HCT116 (cell line): ENCODE results near the gene DEF6.

ENCODE experiments used
- EGR1 ChIP-seq: IDR thresholded peaks from 2 replicates; pipeline ENCODE4 v1.6.1; 2012; ENCODE audit warnings: low read depth
- EZH2 ChIP-seq: fragments of 200-600 bp; sonication (generic); IDR thresholded peaks from 2 replicates; pipeline ENCODE4 v1.6.1; 2017; ENCODE audit warnings: antibody characterized with exemption, mixed run types
- EZH2phosphoT487 ChIP-seq: fragments of 200-600 bp; IDR thresholded peaks from 2 replicates; pipeline ENCODE4 v1.6.1; 2018; ENCODE audit warnings: antibody characterized with exemption, borderline replicate concordance
- JUND ChIP-seq: IDR thresholded peaks from 2 replicates; pipeline ENCODE4 v1.6.1; 2012
- POLR2A ChIP-seq: IDR thresholded peaks from 2 replicates; pipeline ENCODE4 v1.7.0; 2011; ENCODE audit warnings: borderline replicate concordance; ENCODE audit not compliant: insufficient read depth, insufficient read length; ENCODE audit errors: extremely low read depth
- POLR2AphosphoS5 ChIP-seq: IDR thresholded peaks from 2 replicates; pipeline ENCODE4 v1.6.1; 2011; ENCODE audit warnings: mild to moderate bottlenecking, low read depth, low read length, moderate library complexity
- RAD21 ChIP-seq: IDR thresholded peaks from 2 replicates; pipeline ENCODE4 v1.6.1; 2012; ENCODE audit warnings: low read depth, mild to moderate bottlenecking
- SIN3A ChIP-seq: IDR thresholded peaks from 2 replicates; pipeline ENCODE4 v1.6.1; 2012; ENCODE audit warnings: low read depth
- SP1 ChIP-seq: IDR thresholded peaks from 2 replicates; pipeline ENCODE4 v1.6.1; 2012; ENCODE audit warnings: low read depth
- TCF7L2 ChIP-seq: IDR thresholded peaks from 2 replicates; pipeline ENCODE4 v1.7.0; 2011; ENCODE audit warnings: borderline replicate concordance, inconsistent platforms; ENCODE audit not compliant: insufficient read depth, insufficient read length; ENCODE audit errors: extremely low read depth
- ZNF274 ChIP-seq: fragments of 200-500 bp; sonication (Bioruptor generic); IDR thresholded peaks from 2 replicates; pipeline ENCODE4 v1.6.1; 2014; ENCODE audit warnings: mild to moderate bottlenecking, low read depth, low read length, inconsistent platforms
- TF ChIP-seq, protein P1 (sequence below), 3 experiments: fragments of 200-600 bp in 1 of 3; sonication (generic) in 1 of 3; IDR thresholded peaks in 2 of 3; conservative IDR thresholded peaks in 1 of 3; 2 replicates each; pipeline ENCODE4 v1.5.1; 2012 to 2017; ENCODE audit warnings: low read depth in 2 of 3, low read length in 2 of 3, antibody characterized with exemption in 1 of 3, borderline replicate concordance in 1 of 3, control low read depth in 1 of 3, mild to moderate bottlenecking in 1 of 3, mixed read lengths in 1 of 3, mixed run types in 1 of 3, moderate library complexity in 1 of 3; ENCODE audit not compliant: insufficient read depth in 1 of 3
- TF ChIP-seq, protein P2 (sequence below): IDR thresholded peaks from 2 replicates; pipeline ENCODE4 v1.6.1; 2012

DNA sequence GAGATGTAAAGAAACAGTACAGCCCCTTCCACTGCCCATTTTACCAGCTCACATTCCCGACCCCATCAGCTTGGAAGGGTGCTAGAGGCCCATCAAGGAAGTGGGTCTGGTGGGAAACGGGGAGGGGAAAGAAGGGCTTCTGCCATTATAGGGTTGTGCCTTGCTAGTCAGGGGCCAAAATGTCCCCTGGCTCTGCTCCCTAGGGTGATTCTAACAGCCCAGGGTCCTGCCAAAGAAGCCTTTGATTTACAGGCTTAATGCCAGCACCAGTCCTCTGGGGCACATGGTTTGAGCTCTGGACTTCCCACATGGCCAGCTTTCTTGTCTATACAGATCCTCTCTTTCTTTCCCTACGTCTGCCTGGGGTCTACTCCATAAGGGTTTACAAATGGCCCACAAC, 48.7 kb upstream of the DEF6 start:
- TF ChIP-seq, protein P1, sequence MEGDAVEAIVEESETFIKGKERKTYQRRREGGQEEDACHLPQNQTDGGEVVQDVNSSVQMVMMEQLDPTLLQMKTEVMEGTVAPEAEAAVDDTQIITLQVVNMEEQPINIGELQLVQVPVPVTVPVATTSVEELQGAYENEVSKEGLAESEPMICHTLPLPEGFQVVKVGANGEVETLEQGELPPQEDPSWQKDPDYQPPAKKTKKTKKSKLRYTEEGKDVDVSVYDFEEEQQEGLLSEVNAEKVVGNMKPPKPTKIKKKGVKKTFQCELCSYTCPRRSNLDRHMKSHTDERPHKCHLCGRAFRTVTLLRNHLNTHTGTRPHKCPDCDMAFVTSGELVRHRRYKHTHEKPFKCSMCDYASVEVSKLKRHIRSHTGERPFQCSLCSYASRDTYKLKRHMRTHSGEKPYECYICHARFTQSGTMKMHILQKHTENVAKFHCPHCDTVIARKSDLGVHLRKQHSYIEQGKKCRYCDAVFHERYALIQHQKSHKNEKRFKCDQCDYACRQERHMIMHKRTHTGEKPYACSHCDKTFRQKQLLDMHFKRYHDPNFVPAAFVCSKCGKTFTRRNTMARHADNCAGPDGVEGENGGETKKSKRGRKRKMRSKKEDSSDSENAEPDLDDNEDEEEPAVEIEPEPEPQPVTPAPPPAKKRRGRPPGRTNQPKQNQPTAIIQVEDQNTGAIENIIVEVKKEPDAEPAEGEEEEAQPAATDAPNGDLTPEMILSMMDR (IDR thresholded peaks at IDR 0.05 in 2 of 3, conservative IDR thresholded peaks at IDR 0.05 in 1 of 3; ENCODE audit: borderline replicate concordance in 1 of 3, insufficient read depth in 1 of 3, low read depth in 2 of 3, low read length in 2 of 3), result no peak
- TF ChIP-seq ZNF274, result no peak
- TF ChIP-seq EZH2, result no peak
- no peak for TF ChIP-seq EZH2phosphoT487
- no peak for TF ChIP-seq SIN3A
- TF ChIP-seq TCF7L2, result no peak
- no peak for TF ChIP-seq POLR2A
- no peak for TF ChIP-seq POLR2AphosphoS5
- no peak for TF ChIP-seq RAD21
- no peak for TF ChIP-seq EGR1
- no peak for TF ChIP-seq SP1
- TF ChIP-seq, protein P2, sequence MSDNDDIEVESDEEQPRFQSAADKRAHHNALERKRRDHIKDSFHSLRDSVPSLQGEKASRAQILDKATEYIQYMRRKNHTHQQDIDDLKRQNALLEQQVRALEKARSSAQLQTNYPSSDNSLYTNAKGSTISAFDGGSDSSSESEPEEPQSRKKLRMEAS, result no peak
- TF ChIP-seq JUND, result no peak
